ENCODE data around the gene SAA4. TPM values are rescaled to one million over a fixed set of nuclear protein-coding genes. Genes with fewer than 3 reads are reported as not detected.

The SAA4 gene
- total RNA-seq, 2 experiments from 2014 or later: not detected

Other genes starting within 250 kb of the SAA4 start
- gene SERGEF, start 223.8 kb downstream of the SAA4 start, total RNA-seq: 10 to 100 TPM; 31.9 to 35.4 TPM
- under 1 TPM; 0.21 to 0.55 TPM for gene TPH1, start 190.5 kb downstream of the SAA4 start, total RNA-seq
- 10 to 100 TPM; 31.4 to 32.2 TPM for gene SAAL1, start 130.7 kb downstream of the SAA4 start, total RNA-seq
- gene MRGPRX3, start 104.2 kb downstream of the SAA4 start, total RNA-seq: not detected
- not detected for gene MRGPRX4, start 64.0 kb downstream of the SAA4 start, total RNA-seq
- gene SAA2, start 11.9 kb upstream of the SAA4 start, total RNA-seq: not detected
- gene SAA1, start 29.5 kb upstream of the SAA4 start, total RNA-seq: not detected
- 10 to 100 TPM; 15.8 to 18.0 TPM for gene HPS5, start 85.3 kb upstream of the SAA4 start, total RNA-seq
- 10 to 100 TPM; 47.2 to 47.8 TPM for gene GTF2H1, start 85.8 kb upstream of the SAA4 start, total RNA-seq
- gene LDHA, start 157.8 kb upstream of the SAA4 start, total RNA-seq: 1,000 to 10,000 TPM; 1,251 to 1,270 TPM
- not detected for gene LDHC, start 175.5 kb upstream of the SAA4 start, total RNA-seq
- gene LDHAL6A, start 219.1 kb upstream of the SAA4 start, total RNA-seq: not detected

Measured in activated CD8-positive, alpha-beta T cell treated with anti-CD3 and anti-CD28 coated beads, Interleukin-2, amount 10 ng/mL, durations not matched to agents 7 days and 5 days (primary cell).